GM12878 (cell line): Measurements from ENCODE around the gene RCAN1. TPM values are rescaled to one million over a fixed set of nuclear protein-coding genes. Genes with fewer than 3 reads are reported as not detected.

Experiments
- ATAC-seq: fragments of 200-7000 bp; cut with Tn5 transposase; 3 replicates; pipeline ENCODE4 v1.9.1; 2020; ENCODE audit warnings: mild to moderate bottlenecking, moderate library complexity
- BruUV-seq: library from RNA; stranded (reverse); fragments of 400-500 nt; replicated peaks from 2 replicates; lab custom pipeline; 2021; lab: Mats Ljungman, UMichigan
- CTCF ChIA-PET: fragments of 300-600 bp; sonication (Branson Sonifier 250); formaldehyde crosslinking; extraction: SDS; loops from one replicate; lab custom pipeline; 2021; ENCODE audit warnings: inconsistent platforms; lab: Yijun Ruan, JAX
- POLR2A ChIA-PET: fragments of 350-600 bp; formaldehyde crosslinking; extraction: SDS; loops from one replicate; lab custom pipeline; 2021; ENCODE audit warnings: inconsistent platforms; lab: Charles Lee
- RAD21 ChIA-PET: fragments of 300-600 bp; sonication (Branson Sonifier 250); formaldehyde crosslinking; loops from one replicate; lab custom pipeline; 2023; ENCODE audit warnings: antibody characterized with exemption; ENCODE audit not compliant: unreplicated experiment; lab: Charles Lee
- SMC1A ChIA-PET: fragments of 300-600 bp; sonication (Branson Sonifier 250); formaldehyde crosslinking; loops from one replicate; lab custom pipeline; 2023; ENCODE audit not compliant: unreplicated experiment, uncharacterized antibody; lab: Charles Lee
- DNase-seq: peaks from one replicate; pipeline ENCODE4 v3.0.0-alpha.2; 2011; ENCODE audit warnings: low read depth, low spot score
- FAIRE-seq: peaks from 3 replicates; lab custom pipeline; 2011; peaks lifted over from hg19 to GRCh38; lab: Jason Lieb, UNC
- H2AFZ ChIP-seq: 2 replicates; pipeline ENCODE4 v1.6.0; 2011; ENCODE audit warnings: low read depth, low read length, control low read depth; ENCODE audit not compliant: control insufficient read depth
- H3K27ac ChIP-seq: 2 replicates; pipeline ENCODE4 v1.5.1; 2011; ENCODE audit warnings: control low read depth; ENCODE audit not compliant: control insufficient read depth, insufficient read depth
- H3K27me3 ChIP-seq, 2 experiments: replicated peaks in 1 of 2; 2 replicates each; pipeline versions ENCODE4 v1.6.0 to v1.6.1; 2011; ENCODE audit warnings: low read length in 1 of 2; ENCODE audit not compliant: control insufficient read depth in 2 of 2, insufficient read depth in 2 of 2
- H3K36me3 ChIP-seq, 2 experiments: 2 replicates each; pipeline ENCODE4 v1.5.1; 2011; ENCODE audit warnings: low read length in 1 of 2; ENCODE audit not compliant: control insufficient read depth in 2 of 2, insufficient read depth in 2 of 2
- H3K4me1 ChIP-seq: 2 replicates; pipeline ENCODE4 v1.6.1; 2011; ENCODE audit warnings: mild to moderate bottlenecking, low read length, moderate library complexity, mixed read lengths; ENCODE audit not compliant: control insufficient read depth, insufficient read depth
- H3K4me2 ChIP-seq: 2 replicates; pipeline ENCODE4 v1.6.0; 2011; ENCODE audit warnings: control low read depth; ENCODE audit not compliant: control insufficient read depth, insufficient read depth
- H3K4me3 ChIP-seq: fragments of 200-600 bp; sonication (generic); 2 replicates; pipeline ENCODE4 v1.5.1; 2016
- H3K79me2 ChIP-seq: 2 replicates; pipeline ENCODE4 v1.6.0; 2011; ENCODE audit warnings: low read length; ENCODE audit not compliant: control insufficient read depth, insufficient read depth
- H3K9ac ChIP-seq: 2 replicates; pipeline ENCODE4 v1.8.0; 2011; ENCODE audit warnings: low read length, control low read depth, mixed read lengths; ENCODE audit not compliant: control insufficient read depth, insufficient read depth
- H3K9me3 ChIP-seq: replicated peaks from 3 replicates; pipeline ENCODE4 v1.5.1; 2011; ENCODE audit warnings: mild to moderate bottlenecking, low read length; ENCODE audit not compliant: control insufficient read depth, insufficient read depth
- H4K20me1 ChIP-seq: 2 replicates; pipeline ENCODE4 v1.6.0; 2011; ENCODE audit not compliant: control insufficient read depth, insufficient read depth
- CBX3 ChIP-seq: fragments of 200-600 bp; sonication (generic); IDR thresholded peaks from 2 replicates; pipeline ENCODE4 v1.6.1; 2016; ENCODE audit warnings: low read depth, borderline replicate concordance
- HDGF ChIP-seq: fragments of 450-650 bp; IDR thresholded peaks from 2 replicates; pipeline ENCODE4 v1.6.1; 2016; ENCODE audit warnings: antibody characterized with exemption
- IKZF1 ChIP-seq: fragments of 450-650 bp; conservative IDR thresholded peaks from 2 replicates; pipeline ENCODE4 v1.6.1; 2017; ENCODE audit warnings: antibody characterized with exemption, mild to moderate bottlenecking
- LARP7 ChIP-seq: fragments of 450-650 bp; IDR thresholded peaks from 2 replicates; pipeline ENCODE4 v1.6.1; 2017; ENCODE audit warnings: mild to moderate bottlenecking
- MXI1 ChIP-seq: fragments of 150-350 bp; IDR thresholded peaks from 2 replicates; pipeline ENCODE4 v1.6.1; 2011; ENCODE audit warnings: low read depth, mild to moderate bottlenecking, inconsistent platforms, low read length, improper control_type of control experiment
- PAX5 ChIP-seq: IDR thresholded peaks from 2 replicates; pipeline ENCODE4 v1.6.1; 2011; ENCODE audit warnings: low read depth, low read length, borderline replicate concordance
- POU2F2 ChIP-seq: IDR thresholded peaks from 3 replicates; pipeline ENCODE4 v1.6.1; 2011; ENCODE audit warnings: low read depth, mild to moderate bottlenecking, low read length, borderline replicate concordance
- RFX5 ChIP-seq: IDR thresholded peaks from 2 replicates; pipeline ENCODE4 v1.6.1; 2011; ENCODE audit warnings: low read depth, low read length, improper control_type of control experiment
- SIX5 ChIP-seq: IDR thresholded peaks from 2 replicates; pipeline ENCODE4 v1.6.1; 2011; ENCODE audit warnings: mild to moderate bottlenecking, low read depth, low read length, moderate library complexity; ENCODE audit not compliant: severe bottlenecking
- SRF ChIP-seq, 2 experiments: IDR thresholded peaks; 2 replicates each; pipeline ENCODE4 v1.6.1; 2011; ENCODE audit warnings: low read depth in 2 of 2, low read length in 2 of 2, mild to moderate bottlenecking in 1 of 2, moderate library complexity in 1 of 2
- SUZ12 ChIP-seq: fragments of 200-600 bp; sonication (generic); IDR thresholded peaks from one replicate; pipeline ENCODE4 v1.6.1; 2018; ENCODE audit warnings: antibody characterized with exemption, mild to moderate bottlenecking; ENCODE audit not compliant: unreplicated experiment
- WGBS: methylation state at CpG from one replicate; pipeline ENCODE4 v1.1.6; 2016; ENCODE audit warnings: low lambda C conversion rate; ENCODE audit not compliant: insufficient replicate concordance, insufficient coverage; ENCODE audit errors: missing lambda C conversion rate; 5-methylcytosine and 5-hydroxymethylcytosine counted together
- in situ Hi-C: fragments of 300-500 bp; cut with MboI; formaldehyde crosslinking; loops from 9 replicates; pipeline ENCODE4 v1.14.3; 2018; ENCODE audit warnings: mixed read lengths
- intact Hi-C: fragments of 100-400 bp; cut with micrococcal nuclease; formaldehyde crosslinking; loops from one replicate; pipeline ENCODE4 v1.14.2; 2022; ENCODE audit not compliant: unreplicated experiment
- polyA plus RNA-seq, 11 experiments: library from polyadenylated mRNA; depleted of rRNA in 4 of 11; unstranded in 6 of 11; stranded (reverse) in 5 of 11; fragments of >200 nt; fragmentation: Nextera tagmentation in 4 of 11; fragmentation: Illumina TruSeq in 1 of 11; extraction: Ambion mirVana in 4 of 11; extraction: Trizol in 1 of 11; gene quantifications; 1 replicate in 1 of 11; 2 replicates in 10 of 11; pipeline versions ENCODE4 v1.2.1 to v1.2.3, GENCODE V29; 2011 to 2016; ENCODE audit warnings: inconsistent platforms in 2 of 11, missing spikeins in 2 of 11, low read depth in 1 of 11
- total RNA-seq, 4 experiments: library from RNA; depleted of rRNA in 3 of 4; stranded (reverse); fragments of >200 nt in 3 of 4; fragmentation: Illumina TruSeq in 1 of 4; extraction: Trizol in 1 of 4; gene quantifications; 2 replicates each; pipeline versions ENCODE4 v1.2.1 to v1.2.3, GENCODE V29; 2013 to 2021
- TF ChIP-seq, protein P1 (sequence below): fragments of 450-650 bp; IDR thresholded peaks from 2 replicates; pipeline ENCODE4 v1.6.1; 2016; ENCODE audit warnings: mild to moderate bottlenecking
- TF ChIP-seq, protein P2 (sequence below): fragments of 450-650 bp; IDR thresholded peaks from 2 replicates; pipeline ENCODE4 v1.6.1; 2017; ENCODE audit warnings: mild to moderate bottlenecking
- TF ChIP-seq, protein P3 (sequence below): fragments of 450-650 bp; IDR thresholded peaks from 2 replicates; pipeline ENCODE4 v1.6.1; 2018; ENCODE audit warnings: mild to moderate bottlenecking, low read depth, moderate library complexity; ENCODE audit not compliant: partially characterized antibody

RCAN1 gene
- total and polyA plus RNA-seq, 10 of the 15 experiments (the other 5 are each of a cell fraction or from before 2014, with no cell fraction given): 2.8 to 12.9 (median 10.5) TPM

DNA sequence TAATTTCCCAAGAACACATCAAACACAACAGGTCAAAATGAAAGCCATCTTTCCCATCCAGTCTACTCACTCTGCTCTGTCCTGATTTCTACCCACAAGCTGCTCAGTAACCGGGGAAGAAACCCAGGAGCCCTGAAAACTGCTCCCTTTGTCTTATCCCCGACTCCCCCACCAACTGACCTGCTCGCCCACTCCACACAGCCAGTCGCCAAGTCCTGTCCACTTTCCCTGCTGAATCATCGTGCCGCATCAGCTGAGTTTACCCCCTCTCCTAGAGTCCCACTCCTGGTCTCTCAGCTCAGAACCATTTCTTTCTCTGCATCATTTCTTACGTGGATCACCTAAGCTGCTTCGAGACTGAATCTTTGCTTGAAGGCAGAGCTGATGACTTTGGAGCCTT lies 11.2 kb upstream of the RCAN1 start (continued):
- TF ChIP-seq, protein P1, sequence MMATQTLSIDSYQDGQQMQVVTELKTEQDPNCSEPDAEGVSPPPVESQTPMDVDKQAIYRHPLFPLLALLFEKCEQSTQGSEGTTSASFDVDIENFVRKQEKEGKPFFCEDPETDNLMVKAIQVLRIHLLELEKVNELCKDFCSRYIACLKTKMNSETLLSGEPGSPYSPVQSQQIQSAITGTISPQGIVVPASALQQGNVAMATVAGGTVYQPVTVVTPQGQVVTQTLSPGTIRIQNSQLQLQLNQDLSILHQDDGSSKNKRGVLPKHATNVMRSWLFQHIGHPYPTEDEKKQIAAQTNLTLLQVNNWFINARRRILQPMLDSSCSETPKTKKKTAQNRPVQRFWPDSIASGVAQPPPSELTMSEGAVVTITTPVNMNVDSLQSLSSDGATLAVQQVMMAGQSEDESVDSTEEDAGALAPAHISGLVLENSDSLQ: no peak
- no peak for TF ChIP-seq LARP7
- no peak for TF ChIP-seq RFX5
- TF ChIP-seq, protein P2, sequence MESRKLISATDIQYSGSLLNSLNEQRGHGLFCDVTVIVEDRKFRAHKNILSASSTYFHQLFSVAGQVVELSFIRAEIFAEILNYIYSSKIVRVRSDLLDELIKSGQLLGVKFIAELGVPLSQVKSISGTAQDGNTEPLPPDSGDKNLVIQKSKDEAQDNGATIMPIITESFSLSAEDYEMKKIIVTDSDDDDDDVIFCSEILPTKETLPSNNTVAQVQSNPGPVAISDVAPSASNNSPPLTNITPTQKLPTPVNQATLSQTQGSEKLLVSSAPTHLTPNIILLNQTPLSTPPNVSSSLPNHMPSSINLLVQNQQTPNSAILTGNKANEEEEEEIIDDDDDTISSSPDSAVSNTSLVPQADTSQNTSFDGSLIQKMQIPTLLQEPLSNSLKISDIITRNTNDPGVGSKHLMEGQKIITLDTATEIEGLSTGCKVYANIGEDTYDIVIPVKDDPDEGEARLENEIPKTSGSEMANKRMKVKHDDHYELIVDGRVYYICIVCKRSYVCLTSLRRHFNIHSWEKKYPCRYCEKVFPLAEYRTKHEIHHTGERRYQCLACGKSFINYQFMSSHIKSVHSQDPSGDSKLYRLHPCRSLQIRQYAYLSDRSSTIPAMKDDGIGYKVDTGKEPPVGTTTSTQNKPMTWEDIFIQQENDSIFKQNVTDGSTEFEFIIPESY: no peak
- no peak for TF ChIP-seq IKZF1
- TF ChIP-seq POU2F2: no peak
- no peak for TF ChIP-seq HDGF
- no peak for TF ChIP-seq MXI1
- TF ChIP-seq PAX5: no peak
- TF ChIP-seq SUZ12: no peak

DNA sequence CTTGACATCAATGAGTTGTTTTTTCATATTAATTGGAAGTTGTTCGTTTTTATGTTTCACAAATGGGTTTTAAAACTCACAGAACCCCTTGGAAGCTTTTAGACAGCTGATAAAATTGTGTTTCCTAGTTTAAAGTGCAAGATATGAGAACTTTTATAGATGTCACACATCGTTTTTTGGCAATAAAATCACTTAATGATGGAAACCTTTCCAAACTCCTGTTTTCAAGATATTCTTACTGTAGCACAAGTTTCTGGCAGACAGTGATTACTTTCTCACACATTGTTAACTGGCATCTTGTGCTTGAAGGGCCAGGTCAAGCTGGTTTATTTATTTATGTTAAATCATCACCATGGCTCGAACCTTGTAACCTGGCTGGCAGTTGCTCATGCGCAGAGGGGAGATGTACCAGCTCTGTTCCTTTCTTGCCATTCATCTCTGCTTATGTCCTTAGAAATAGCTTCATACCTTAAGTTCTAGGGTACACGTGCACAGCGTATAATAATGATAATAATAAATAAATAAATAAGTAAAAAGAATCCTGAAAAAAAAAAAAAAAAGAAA lies 10.2 kb upstream of the RCAN1 start:
- Histone ChIP-seq H4K20me1 (no peaks in the 10 kb centered on the region), H3K4me2 (no peak overlapping the region), H3K4me1 (peaks cover 11% of the 10 kb centered on the region), H3K9ac (no peak overlapping the region), H3K27me3 (no peaks in the 10 kb centered on the region), H3K79me2 (no peaks in the 10 kb centered on the region), H3K4me3 (no peak overlapping the region), H2AFZ (no peak overlapping the region), H3K27ac (no peak overlapping the region), H3K9me3 (no peaks in the 10 kb centered on the region)
- ChIA-PET CTCF (interaction anchor here (1.0 to 1.9 kb wide), 5 partner anchors 10 to 114 kb away, joined by 3 to 5 read pairs (median 4); no protein-coding TSS in a partner anchor), SMC1A (interaction anchor here (0.9 to 1.5 kb wide), 4 partner anchors 9 to 115 kb away, joined by 3 to 6 read pairs (median 4); partner anchors contain the start of gene RCAN1), RAD21 (no interaction called here), POLR2A (no interaction called here)
- intact Hi-C loops (no loop called here), in situ Hi-C loops (no loop called here)
- FAIRE-seq (no peak), ATAC-seq (no peak)
- no peak for TF ChIP-seq CBX3
- no peak for TF ChIP-seq SRF (IDR thresholded peaks at IDR 0.05; ENCODE audit: low read depth in 2 of 2, low read length in 2 of 2)
- no peak for TF ChIP-seq SIX5
- TF ChIP-seq, protein P3, sequence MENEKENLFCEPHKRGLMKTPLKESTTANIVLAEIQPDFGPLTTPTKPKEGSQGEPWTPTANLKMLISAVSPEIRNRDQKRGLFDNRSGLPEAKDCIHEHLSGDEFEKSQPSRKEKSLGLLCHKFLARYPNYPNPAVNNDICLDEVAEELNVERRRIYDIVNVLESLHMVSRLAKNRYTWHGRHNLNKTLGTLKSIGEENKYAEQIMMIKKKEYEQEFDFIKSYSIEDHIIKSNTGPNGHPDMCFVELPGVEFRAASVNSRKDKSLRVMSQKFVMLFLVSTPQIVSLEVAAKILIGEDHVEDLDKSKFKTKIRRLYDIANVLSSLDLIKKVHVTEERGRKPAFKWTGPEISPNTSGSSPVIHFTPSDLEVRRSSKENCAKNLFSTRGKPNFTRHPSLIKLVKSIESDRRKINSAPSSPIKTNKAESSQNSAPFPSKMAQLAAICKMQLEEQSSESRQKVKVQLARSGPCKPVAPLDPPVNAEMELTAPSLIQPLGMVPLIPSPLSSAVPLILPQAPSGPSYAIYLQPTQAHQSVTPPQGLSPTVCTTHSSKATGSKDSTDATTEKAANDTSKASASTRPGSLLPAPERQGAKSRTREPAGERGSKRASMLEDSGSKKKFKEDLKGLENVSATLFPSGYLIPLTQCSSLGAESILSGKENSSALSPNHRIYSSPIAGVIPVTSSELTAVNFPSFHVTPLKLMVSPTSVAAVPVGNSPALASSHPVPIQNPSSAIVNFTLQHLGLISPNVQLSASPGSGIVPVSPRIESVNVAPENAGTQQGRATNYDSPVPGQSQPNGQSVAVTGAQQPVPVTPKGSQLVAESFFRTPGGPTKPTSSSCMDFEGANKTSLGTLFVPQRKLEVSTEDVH: no peak
- TF ChIP-seq, all 136 proteins: peak for 0
- DNase-seq: no peak
- H3K36me3 ChIP-seq: no peaks in the 10 kb centered on the region
- no TSS peak for BruUV-seq
- 70% methylated on average over 6 of the region's 6 CpGs for WGBS
